ENCODE data around the gene DUSP12.
A peak's percentile ranks its signal among the peaks of the same experiment; 100 is the strongest.
"Not testable (repeated sequence)": the region's sequence is repeated elsewhere in the genome, so short reads cannot be mapped to it uniquely, and the experiment has no call there.

Gene DUSP12, protein sequence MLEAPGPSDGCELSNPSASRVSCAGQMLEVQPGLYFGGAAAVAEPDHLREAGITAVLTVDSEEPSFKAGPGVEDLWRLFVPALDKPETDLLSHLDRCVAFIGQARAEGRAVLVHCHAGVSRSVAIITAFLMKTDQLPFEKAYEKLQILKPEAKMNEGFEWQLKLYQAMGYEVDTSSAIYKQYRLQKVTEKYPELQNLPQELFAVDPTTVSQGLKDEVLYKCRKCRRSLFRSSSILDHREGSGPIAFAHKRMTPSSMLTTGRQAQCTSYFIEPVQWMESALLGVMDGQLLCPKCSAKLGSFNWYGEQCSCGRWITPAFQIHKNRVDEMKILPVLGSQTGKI

DNA sequence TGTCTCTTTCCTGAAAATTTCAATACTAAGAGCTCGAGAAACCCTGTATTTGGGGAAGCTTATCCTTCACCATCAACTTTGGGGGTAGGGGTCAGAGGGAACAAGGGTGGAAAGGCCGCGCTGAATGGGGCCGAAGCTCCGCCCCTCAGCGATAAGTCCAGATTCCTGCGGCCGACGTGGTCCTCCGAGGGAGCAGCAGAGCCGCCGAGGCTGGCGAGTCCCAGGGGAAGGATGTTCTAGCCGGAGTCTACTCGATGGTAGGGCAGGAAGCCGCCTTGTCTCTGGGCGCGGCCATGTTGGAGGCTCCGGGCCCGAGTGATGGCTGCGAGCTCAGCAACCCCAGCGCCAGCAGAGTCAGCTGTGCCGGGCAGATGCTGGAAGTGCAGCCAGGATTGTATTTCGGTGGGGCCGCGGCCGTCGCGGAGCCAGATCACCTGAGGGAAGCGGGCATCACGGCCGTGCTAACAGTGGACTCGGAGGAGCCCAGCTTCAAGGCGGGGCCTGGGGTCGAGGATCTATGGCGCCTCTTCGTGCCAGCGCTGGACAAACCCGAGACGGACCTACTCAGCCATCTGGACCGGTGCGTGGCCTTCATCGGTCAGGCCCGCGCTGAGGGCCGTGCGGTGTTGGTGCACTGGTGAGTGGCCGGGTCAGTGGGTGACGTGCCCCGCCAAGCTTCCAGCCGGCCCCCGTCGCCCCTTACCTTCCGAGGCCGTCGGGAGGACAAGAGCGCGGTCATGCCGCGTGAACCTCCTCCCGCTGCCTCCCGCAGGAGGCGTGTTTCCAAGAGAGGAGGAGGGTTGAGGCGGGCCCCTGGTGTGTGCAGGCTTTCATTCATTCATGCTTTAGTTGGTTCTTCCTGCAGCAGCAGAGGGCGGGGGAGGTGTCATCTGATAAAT, at the start of gene DUSP12:
Gene DUSP12, plus strand, starts transcription at position 278 of the 899 bp plus-strand sequence. Its CDS starts 16 bp downstream, at position 294.
- peak; percentile 98 for DNase-seq (ENCODE audit: low spot score)

DNA sequence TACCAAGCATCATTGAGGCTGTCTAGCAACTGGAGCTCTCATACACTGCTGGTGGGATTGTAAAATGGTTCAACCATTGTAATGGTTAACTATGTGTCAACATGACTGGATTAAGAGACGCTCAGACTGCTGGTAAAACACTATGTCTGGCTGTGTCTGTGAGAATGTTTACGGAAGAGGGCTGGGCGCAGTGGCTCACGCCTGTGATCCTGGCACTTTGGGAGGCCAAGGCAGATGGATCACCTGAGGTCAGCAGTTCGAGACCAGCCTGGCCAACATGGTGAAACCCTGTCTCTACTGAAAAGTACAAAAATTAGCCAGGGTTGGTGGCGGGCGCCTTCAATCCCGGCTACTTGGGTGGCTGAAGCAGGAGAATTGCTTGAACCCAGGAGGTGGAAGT, 47.3 kb upstream of the DUSP12 start:
- no peak for DNase-seq (ENCODE audit: low spot score)

DNA sequence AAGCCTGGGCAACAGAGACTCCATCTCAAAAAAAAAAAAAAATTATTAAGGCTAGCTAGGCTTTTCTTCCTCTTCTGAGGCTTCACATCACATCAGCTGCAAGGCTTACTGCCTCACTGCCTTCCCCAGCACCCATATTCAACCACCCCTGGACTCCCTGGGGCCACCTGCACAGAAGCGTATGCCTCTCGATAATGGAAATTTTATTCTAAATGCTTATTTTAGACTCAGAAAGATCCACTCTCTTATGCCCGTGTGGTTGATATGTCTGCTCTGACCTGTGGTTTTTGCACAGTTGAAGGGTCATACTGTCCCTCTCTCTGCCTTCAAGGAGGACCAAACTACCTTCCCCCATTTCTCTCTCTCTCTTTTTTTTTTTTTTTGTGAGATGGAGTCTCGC, 44.0 kb upstream of the DUSP12 start:
- peak; percentile 97 for DNase-seq (ENCODE audit: low spot score)

DNA sequence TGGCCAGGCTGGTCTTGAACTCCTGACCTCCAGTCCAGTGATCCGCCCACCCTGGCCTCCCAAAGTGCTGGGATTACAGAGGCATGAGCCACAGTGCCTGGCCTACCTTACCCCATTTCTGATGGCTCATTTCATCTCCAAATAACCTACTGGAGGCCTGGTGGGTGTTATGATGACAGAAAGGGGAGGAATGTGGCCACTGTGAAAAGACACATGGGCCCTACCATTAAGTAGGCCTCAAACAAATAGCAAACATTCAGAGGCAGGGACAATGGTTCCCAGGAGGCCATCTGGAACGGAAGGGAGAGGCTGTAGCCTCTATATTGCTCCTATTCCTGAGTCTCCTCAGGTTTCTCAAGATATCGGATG, 43.5 kb upstream of the DUSP12 start:
- peak; percentile 62 for DNase-seq (ENCODE audit: low spot score)

DNA sequence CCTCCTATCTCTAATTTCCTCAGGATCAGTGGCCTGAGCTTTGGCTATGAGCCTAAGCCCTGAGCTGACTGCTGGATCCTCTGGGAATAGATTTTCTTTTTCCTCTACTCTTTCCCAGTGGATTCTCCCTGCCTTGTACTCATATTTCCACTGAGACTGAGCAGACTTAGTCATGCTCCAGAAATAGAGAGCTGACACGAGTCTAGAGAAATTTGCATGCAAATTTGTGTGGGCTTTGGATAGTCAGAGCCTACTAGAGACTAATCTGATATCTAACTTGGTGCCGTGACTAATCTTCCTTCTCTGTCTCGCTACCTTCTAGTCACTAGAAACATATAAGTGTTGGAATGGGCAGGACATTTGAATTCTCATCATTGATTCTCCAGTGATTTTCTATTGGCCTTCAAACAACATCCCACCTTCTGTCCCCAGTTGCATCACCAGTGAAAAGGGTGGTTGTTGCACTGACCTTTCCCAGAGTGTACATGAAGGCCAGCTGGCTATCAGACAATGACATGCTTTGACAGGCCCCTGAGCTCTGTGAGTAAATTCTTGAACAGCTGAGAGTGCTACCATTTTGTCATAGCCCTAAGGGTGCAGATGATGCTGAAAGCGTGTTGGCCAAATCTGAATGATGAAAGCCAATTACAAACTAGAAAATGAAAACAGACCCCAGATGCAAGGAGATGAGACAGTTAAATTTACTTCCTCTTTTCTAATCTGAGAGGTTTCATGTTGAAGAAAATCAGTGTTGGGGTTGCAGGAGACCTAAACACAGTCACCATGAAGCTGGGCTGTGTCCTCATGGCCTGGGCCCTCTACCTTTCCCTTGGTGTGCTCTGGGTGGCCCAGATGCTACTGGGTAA, 42.9 kb upstream of the DUSP12 start, which contains the start of gene FCRLA:
Gene FCRLA, plus strand, starts transcription at position 748 of the 866 bp plus-strand sequence. Its CDS starts 36 bp downstream, at position 784.
- DNase-seq (ENCODE audit: low spot score), result peak; percentile 98

DNA sequence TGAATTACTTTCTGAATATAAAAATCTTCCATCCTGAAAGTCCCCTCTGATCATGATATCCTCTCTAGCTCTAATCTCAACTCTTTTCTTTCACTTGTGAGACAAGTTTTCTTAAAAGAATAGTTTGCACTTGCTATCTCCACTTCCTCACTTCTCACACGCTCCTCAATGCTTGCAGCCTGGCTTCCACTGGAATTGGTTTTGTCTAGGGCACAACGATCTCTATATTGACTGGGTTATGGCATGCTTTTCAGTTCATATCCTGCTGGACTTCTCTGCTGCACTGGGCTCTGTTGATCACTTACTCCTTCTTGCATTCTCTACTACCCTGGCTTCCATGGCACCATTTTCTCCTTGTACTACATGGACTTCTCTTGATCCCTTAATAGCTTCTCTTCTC, 42.1 kb upstream of the DUSP12 start:
- peak; percentile 60 for DNase-seq (ENCODE audit: low spot score)

DNA sequence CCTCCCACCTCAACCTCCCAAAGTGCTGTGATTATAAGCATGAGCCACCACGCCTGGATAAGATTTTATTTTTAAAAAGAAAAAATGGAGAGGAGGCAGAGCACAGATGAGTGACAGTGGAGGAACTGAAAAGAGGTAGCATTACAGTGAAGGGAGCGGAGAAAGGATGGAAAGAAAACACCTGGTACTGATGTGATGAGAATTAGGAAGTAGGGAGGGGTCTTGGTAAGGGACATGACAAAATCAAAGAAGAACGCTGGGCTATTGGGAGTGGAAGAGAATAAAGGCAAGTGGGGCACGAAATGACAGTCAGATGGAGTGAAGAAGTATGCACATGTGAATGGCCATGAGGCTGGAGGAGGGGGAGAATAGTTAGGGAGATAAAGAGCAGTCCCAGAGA, 40.2 kb upstream of the DUSP12 start:
- DNase-seq (ENCODE audit: low spot score), result peak; percentile 31

DNA sequence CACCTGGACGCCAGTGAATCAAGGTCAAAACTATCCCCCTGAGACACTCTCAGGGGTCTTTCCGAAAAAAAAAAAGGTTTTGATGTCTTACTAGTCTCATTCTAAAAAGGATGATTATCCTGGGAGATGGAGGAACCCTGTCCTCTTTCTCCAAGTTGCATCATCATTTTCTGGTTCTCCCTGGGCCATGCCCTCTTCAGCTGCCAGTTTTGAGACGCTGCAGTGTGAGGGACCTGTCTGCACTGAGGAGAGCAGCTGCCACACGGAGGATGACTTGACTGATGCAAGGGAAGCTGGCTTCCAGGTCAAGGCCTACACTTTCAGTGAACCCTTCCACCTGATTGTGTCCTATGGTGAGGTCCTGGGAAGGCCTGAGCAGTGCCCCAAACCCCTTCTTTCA, 39.0 kb upstream of the DUSP12 start:
- no peak for DNase-seq (ENCODE audit: low spot score)

DNA sequence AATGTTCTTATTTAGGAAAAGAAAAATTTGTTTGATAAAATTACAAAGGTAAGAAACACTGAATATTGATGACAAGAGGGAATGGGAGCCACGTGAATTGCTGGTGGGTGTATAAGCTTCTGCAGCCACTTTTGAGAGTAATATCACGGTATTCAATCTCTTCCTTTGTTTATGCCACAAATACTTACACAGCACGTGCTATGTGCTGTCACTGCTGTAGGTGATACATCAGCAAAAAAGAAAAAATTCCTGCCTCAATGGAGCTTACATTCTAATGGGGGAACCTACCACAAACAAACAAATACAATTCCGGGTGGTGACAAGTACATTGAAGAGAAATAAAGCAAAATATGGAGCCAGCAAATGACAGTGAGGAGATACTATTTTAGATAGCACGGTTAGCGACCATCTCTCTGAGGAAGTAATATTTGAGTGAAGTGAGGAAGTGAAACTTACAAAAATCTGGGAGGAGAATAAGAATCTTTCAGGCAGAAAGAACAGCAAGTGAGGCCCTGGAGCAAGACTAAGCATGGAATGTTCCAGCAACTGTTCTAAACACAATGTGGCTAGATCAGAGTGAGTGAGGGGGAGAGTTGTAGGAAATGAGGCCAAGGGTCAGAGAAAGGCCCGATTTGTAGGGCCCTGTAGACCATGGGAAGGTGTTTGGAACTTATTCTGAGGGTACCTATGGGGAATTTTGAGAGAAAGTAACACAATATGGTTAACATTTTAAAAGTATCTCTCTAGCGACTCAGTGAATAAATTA, 30.8 kb upstream of the DUSP12 start:
- DNase-seq (ENCODE audit: low spot score), result peak; percentile 93

DNA sequence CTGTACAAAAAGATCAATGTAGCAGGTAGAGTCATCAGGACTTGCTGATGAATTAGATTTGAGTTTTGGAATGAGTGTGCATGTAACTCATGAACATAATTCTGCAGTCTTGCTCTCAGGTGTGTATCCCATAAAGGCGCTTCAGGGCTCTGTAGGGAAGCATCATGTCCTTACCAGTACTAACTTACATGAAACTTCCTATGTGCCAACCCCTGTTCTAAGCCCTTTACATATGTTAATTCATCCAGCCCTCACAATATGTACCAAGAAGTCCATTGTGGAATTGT, 30.3 kb upstream of the DUSP12 start:
- DNase-seq (ENCODE audit: low spot score), result no peak

DNA sequence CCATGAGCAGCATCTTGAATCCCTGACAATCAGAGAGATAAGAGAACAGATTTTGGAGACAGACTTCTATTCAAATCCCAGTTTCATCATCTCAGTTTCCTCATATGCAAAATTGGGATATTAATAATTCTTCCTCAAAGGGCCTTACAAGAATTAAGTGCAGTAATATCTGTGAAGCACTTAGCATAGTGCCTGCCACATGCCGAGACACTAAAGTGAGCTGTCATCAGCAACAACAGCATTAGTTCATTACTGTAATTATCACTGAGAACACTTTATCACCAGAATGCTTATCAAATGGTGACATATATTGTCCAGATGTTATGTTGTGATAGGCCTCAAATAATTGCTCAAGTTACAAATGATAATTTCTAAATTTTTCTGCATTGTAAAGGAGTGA, 29.2 kb upstream of the DUSP12 start:
- DNase-seq (ENCODE audit: low spot score), result peak; percentile 39

DNA sequence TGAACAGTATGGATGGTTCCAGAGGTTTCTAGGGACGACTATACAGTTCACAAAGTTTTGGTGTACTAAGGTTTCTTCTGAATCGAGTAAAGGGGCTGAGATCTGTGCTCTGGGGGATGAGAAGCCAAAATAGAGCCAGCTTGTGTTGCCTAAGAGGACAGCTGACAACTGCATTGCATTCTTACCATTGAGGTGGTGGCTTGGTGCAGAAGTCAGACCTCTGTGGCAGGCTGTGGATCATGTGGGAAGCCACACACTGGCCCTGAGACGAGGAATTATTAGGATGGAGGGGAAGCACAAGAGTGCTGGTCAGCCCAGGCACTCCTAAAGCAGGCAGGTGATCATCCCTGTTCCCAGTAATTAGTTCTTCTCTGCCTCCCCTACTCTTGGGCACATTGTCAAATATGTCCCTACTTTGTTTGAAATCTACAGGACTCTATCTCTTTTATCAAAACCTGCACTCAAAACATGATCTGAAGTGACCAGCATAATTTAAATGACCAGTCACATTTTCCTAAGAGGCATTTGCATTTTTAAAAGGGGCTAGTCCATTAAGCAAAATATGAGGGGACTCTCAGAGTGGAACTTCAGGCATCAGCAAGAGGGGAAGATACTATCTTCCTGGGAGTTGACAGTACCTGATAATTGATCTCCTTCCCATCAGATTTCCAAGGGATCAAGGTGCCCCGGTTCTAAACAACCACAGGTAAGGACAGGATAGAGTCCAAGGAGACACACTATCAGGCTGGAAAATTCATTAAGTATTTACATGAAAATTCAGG, 28.4 kb upstream of the DUSP12 start, which contains the start of gene FCRLB:
Gene FCRLB, plus strand, starts transcription at position 589 of the 782 bp plus-strand sequence. CDS start 1,129 bp downstream, outside the sequence.
- no peak for DNase-seq (ENCODE audit: low spot score)

DNA sequence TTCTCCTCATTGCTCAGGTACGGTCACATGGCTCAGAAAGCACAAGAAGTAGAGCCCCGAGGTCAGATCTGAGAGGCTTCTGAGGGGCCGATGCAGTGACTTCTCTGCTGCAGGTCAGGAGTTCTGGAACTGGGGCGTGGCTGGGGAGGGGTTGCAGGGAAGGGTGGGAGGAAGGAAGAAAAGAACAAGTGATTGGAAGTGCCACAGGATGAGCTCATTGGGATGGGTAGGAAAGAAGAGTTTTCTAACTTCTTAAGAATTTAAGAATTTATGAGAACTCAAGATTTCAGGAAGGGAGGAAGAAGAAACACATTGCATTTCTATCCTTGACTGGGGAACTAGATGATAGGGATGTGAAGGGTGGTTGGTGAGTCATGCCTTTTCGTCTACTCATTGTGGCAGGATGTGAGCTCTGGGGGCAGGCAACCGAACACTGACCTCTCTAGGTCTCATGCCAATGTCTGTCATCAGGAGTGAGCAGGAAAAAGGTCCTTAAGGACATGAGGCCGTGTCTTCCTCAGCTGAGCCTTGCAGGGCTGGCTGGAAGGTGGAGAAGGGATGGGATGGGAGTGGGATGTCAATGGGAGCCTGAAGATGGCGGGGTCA, 27.7 kb upstream of the DUSP12 start:
- no peak for DNase-seq (ENCODE audit: low spot score)

DNA sequence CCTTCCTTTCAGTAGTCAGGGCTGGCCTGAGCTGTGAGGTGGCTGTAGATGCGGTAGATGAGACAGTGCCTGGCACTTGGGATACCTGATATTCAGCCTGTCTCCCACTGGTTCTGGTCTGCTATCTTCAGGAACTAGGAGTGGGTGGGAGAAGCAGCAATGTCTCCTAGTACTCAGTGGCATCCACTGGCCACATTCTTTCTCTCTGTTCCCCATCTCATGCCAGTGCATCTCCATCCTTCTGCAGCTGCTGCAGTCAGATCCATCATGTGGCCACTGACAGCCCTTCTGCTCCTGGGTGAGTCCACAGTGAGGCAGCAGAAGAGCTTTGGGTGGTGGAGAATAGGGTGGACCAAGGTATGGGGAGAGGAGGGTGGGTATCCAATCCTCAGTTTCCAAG, 27.2 kb upstream of the DUSP12 start:
- no peak for DNase-seq (ENCODE audit: low spot score)

DNA sequence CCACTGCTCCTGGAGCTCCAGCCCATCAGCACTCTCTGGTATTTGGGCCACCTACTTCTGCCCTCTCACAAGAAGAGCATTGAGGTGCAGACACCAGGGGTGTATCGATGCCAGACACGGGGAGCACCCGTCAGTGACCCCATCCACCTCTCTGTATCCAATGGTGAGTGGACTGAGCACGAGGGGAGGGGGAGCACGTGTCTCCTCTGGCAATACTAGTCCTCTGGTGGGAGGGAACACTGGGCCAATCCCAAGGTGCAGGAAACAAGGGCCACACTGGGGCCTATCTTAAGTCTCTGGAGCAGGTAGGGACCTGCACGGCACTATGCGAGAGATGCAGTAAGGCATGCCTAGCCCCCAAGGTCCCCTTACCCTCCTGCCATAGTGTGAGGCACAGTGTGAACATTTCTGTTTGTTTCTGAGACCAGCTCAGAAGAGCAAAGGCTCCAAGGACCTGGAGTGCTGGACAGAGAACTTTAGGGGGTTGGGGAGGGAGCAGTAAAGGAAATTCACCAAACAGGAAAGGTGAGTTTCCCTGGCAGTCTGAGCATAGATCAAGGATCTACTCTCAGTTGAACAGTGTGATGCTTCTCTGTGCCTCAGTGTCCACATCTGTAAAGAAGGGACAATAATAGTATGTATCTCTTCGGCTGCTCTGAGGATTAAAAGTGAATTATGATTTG, 26.0 kb upstream of the DUSP12 start:
- DNase-seq (ENCODE audit: low spot score), result no peak

DNA sequence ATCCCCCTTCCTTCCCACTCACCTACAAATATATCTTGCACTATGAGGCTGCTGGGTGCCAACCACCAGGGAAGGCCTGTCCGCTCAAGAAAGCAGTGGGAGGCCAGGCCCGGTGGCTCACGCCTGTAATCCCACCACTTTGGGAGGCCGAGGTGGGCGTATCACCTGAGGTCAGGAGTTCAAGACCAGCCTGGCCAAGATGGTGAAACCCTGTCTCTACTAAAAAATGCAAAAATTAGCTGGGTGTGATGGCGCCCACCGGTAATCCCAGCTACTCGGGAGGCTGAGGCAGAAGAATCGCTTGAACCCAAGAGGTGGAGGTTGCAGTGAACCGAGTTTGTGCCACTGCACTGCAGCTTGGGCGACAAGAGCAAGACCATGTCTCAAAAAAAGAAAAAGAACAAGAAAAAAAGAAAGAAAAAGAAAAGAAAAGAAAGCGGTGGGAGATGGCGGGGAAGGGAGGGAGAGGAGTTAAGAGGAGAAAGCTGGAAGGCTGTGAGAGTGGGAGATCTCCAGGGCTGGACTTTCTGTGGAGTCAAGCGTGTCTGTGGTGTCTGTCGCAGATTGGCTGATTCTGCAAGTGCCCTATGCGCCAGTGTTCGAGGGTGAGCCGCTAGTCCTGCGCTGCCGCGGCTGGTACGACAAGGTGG, 24.2 kb upstream of the DUSP12 start:
- not testable (repeated sequence) for DNase-seq (ENCODE audit: low spot score)

DNA sequence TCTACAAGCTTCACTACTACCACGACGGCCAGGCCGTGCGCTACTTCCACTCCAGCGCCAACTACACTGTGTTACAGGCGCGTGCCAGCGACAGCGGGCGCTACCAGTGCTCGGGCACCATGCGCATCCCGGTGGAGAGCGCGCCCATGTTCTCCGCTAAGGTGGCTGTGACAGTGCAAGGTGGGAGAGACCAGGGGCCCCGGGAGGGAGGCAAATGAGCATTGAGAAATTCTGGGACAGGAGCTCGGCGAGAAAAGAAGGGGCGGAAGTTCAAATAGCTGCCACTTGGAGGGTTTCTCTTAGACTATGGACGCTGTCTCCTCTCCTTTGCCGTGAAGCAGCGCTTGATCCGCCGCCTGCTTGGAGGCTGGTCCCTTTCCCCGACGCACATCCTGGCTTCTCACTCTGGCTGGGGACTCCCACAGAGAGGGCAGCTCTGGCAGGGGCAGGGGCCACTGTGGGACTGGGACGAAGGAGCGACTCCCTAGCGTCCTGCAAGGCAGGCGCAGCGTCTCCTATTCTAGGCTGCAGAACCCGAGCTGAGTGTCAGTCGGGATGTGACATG, 23.6 kb upstream of the DUSP12 start:
- peak; percentile 73 for DNase-seq (ENCODE audit: low spot score)

DNA sequence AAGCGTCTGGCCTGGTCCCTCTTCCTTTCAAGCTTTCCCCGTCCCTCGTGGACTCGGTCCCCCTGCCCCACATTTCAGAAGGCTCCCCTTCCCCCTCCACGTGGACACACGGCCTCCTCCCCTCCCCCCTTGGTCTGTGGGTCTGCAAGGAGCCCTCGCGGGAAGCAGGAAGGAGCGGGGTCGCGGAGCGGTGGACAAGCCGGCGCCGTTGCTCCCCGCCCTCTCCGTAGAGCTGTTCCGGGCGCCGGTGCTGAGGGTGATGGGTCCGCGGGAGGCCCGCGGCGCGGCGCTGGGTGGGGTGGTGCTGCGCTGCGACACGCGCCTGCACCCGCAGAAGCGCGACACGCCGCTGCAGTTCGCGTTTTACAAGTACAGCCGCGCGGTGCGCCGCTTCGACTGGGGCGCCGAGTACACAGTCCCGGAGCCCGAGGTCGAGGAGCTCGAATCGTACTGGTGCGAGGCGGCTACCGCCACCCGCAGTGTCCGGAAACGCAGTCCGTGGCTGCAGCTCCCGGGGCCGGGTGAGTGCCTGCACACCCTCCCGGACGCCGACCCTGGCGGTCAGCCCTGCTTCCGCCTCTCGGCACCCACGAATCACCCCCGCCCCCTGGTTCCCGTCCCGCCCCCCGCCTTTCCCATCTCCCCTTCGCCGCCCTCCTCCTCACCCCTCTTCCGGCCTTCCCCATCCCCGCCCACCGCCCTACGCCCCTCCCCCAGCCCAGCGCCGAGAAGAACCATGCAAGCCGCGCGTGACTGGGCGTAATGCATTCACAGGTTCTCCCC, 22.9 kb upstream of the DUSP12 start:
- DNase-seq (ENCODE audit: low spot score), result peak; percentile 86
